Upper lobe of right lung (tissue), 1 donor: Measurements from ENCODE around the gene SLC18B1. TPM values are rescaled to one million over a fixed set of nuclear protein-coding genes. Genes with fewer than 3 reads are reported as not detected.

ENCODE experiments used
- ATAC-seq: fragments of 200-7000 bp; cut with Tn5 transposase; one replicate; pipeline ENCODE4 v1.9.1; 2020; ENCODE audit warnings: mild to moderate bottlenecking, moderate library complexity
- DNase-seq: peaks from one replicate; pipeline ENCODE4 v3.0.0-alpha.2; 2020
- H3K27ac ChIP-seq: fragments of 200-600 bp; one replicate; pipeline ENCODE4 v1.8.0; 2022
- H3K27me3 ChIP-seq: fragments of 200-600 bp; one replicate; pipeline ENCODE4 v1.8.0; 2022; ENCODE audit warnings: mild to moderate bottlenecking
- H3K36me3 ChIP-seq: fragments of 200-600 bp; one replicate; pipeline ENCODE4 v1.8.0; 2022
- H3K4me1 ChIP-seq: fragments of 200-600 bp; one replicate; pipeline ENCODE4 v1.8.0; 2022
- H3K4me3 ChIP-seq: fragments of 200-600 bp; one replicate; pipeline ENCODE4 v1.8.0; 2022; ENCODE audit warnings: mild to moderate bottlenecking
- H3K9me3 ChIP-seq: fragments of 200-600 bp; one replicate; pipeline ENCODE4 v1.8.0; 2022
- CTCF ChIP-seq: fragments of 200-600 bp; IDR thresholded peaks from one replicate; pipeline ENCODE4 v1.8.0; 2022; ENCODE audit warnings: antibody characterized with exemption
- intact Hi-C: fragments of 100-400 bp; cut with DNase I; formaldehyde crosslinking; loops from one replicate; pipeline ENCODE4 v1.11.0; 2022
- total RNA-seq: library from RNA; stranded (reverse); fragmentation: NEBNext Ultra II Directional; extraction: Animal tissue kit (Norgen Biotek cat#: 25700); gene quantifications from one replicate; pipeline ENCODE4 v1.2.1, GENCODE V29; 2021
- donor health status: DM: no; HTN: yes; CAD: no; lungs with severe emphysema.

The SLC18B1 gene
- total RNA-seq, 1 donor from 2014 or later = 8.9 TPM

- no peak for ATAC-seq
- intact Hi-C loops = no loop called here
Observed at GRCh38 chr6:132752255-132752654, 46.2 kb downstream of the SLC18B1 start.

GRCh38 chr6:132751828-132752227 lies 46.6 kb downstream of the SLC18B1 start:
- intact Hi-C loops = no loop called here
- Histone ChIP-seq H3K36me3 (no peaks in the 10 kb centered on the region), H3K27ac (no peak overlapping the region), H3K4me3 (no peak overlapping the region), H3K9me3 (no peaks in the 10 kb centered on the region), H3K4me1 (no peaks in the 10 kb centered on the region), H3K27me3 (no peaks in the 10 kb centered on the region)
- DNase-seq = no peak
- no peak for TF ChIP-seq CTCF
- ATAC-seq = no peak

More at GRCh38 chr6:132752255-132752654, 46.2 kb downstream of the SLC18B1 start:
- no peaks in the 10 kb centered on the region for H3K4me1 ChIP-seq
- no peaks in the 10 kb centered on the region for H3K9me3 ChIP-seq
- H3K4me3 ChIP-seq = no peak overlapping the region
- no peak overlapping the region for H3K27ac ChIP-seq
- no peaks in the 10 kb centered on the region for H3K36me3 ChIP-seq
- H3K27me3 ChIP-seq = no peaks in the 10 kb centered on the region
- no peak for DNase-seq
- no peak for TF ChIP-seq CTCF

GRCh38 chr6:132751306-132751705 lies 47.1 kb downstream of the SLC18B1 start:
- peak; percentile 59 for ATAC-seq

GRCh38 chr6:132750455-132751248 lies 47.8 kb downstream of the SLC18B1 start:
- no peak for TF ChIP-seq CTCF
- no peak overlapping the region for H3K4me3 ChIP-seq
- DNase-seq (no peak), ATAC-seq (no peak)
- no peak overlapping the region for H3K27ac ChIP-seq
- no peaks in the 10 kb centered on the region for H3K27me3 ChIP-seq
- intact Hi-C loops = no loop called here
- H3K36me3 ChIP-seq = no peaks in the 10 kb centered on the region
- H3K4me1 ChIP-seq = no peaks in the 10 kb centered on the region
- H3K9me3 ChIP-seq = no peaks in the 10 kb centered on the region

More at GRCh38 chr6:132751306-132751705, 47.1 kb downstream of the SLC18B1 start:
- no peak overlapping the region for H3K27ac ChIP-seq
- H3K4me3 ChIP-seq = no peak overlapping the region
- TF ChIP-seq CTCF = no peak
- H3K4me1 ChIP-seq = no peaks in the 10 kb centered on the region
- H3K9me3 ChIP-seq = no peaks in the 10 kb centered on the region
- no peaks in the 10 kb centered on the region for H3K27me3 ChIP-seq
- no peaks in the 10 kb centered on the region for H3K36me3 ChIP-seq
- DNase-seq = no peak
- intact Hi-C loops = no loop called here

- intact Hi-C loops = no loop called here
- H3K36me3 ChIP-seq = no peaks in the 10 kb centered on the region
- no peak for TF ChIP-seq CTCF
- H3K27me3 ChIP-seq = no peaks in the 10 kb centered on the region
- H3K4me3 ChIP-seq = no peak overlapping the region
- no peak for DNase-seq
- peak overlapping the region; percentile 34 for H3K27ac ChIP-seq
- ATAC-seq = peak; percentile 69
- H3K9me3 ChIP-seq = no peaks in the 10 kb centered on the region
- no peaks in the 10 kb centered on the region for H3K4me1 ChIP-seq
Observed at GRCh38 chr6:132749111-132749510, 49.3 kb downstream of the SLC18B1 start.
